Measurements from ENCODE around the gene DNAJB4.

DNA sequence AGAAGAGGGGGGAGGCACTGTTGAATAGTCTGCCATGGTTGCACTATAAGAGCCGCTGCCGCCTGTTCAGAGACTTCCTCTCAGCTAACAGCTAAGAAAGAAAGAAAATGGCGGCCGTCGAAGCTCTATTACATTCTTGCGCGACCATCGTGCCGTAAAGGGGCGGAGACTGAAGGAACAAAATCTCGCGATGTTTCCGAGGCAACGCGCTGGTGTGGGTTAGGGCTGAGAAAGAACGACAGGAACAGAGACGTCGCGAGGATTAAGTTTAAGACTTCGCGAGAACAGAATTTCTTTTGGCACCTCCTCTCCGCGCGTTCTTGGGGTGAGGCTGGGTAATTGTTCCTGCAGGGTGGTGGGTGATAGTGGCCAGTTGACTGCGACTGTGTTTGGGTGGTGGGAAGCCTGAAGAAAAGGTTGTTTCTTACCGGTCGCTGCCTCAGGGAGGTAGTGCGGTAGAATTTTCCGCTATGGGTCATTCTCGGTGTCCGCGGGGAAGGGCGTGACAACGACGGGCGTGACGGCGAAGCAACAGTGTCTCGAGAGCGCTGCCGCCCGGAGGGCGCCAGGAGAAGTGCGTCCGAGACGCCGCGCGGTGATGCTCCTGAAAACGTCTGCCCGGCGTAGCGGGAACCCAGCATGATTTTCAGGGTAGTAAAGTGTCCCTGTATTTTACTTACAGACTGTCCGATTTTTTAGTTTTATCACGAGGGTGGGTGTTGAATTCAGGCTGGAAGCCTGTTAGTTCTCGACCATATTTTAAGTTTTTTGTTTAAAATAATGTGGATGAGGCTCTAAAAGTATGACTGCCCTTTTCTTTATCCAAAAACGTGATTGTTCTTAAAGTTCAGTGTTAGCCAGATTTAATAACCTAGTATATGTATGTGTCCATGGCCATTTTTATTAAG, 25.5 kb upstream of the DNAJB4 start, which contains the start of gene FUBP1:
- no peak for TF ChIP-seq EZH2 (IDR thresholded peaks at IDR 0.05; ENCODE audit: borderline replicate concordance)
- TF ChIP-seq, protein P1, sequence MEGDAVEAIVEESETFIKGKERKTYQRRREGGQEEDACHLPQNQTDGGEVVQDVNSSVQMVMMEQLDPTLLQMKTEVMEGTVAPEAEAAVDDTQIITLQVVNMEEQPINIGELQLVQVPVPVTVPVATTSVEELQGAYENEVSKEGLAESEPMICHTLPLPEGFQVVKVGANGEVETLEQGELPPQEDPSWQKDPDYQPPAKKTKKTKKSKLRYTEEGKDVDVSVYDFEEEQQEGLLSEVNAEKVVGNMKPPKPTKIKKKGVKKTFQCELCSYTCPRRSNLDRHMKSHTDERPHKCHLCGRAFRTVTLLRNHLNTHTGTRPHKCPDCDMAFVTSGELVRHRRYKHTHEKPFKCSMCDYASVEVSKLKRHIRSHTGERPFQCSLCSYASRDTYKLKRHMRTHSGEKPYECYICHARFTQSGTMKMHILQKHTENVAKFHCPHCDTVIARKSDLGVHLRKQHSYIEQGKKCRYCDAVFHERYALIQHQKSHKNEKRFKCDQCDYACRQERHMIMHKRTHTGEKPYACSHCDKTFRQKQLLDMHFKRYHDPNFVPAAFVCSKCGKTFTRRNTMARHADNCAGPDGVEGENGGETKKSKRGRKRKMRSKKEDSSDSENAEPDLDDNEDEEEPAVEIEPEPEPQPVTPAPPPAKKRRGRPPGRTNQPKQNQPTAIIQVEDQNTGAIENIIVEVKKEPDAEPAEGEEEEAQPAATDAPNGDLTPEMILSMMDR (IDR thresholded peaks at IDR 0.05; ENCODE audit: poor library complexity), result peak; percentile 67
- TF ChIP-seq EZH2phosphoT487 (IDR thresholded peaks at IDR 0.05; ENCODE audit: low read depth, severe bottlenecking, unreplicated experiment), result no peak
